Suppressor macrophage (primary cell): ENCODE results near the gene COL4A2.

Source experiments
- DNase-seq, 4 experiments: peaks; one replicate each; pipeline ENCODE4 v3.0.0-alpha.2; 2020 to 2022

The COL4A2 gene

DNA sequence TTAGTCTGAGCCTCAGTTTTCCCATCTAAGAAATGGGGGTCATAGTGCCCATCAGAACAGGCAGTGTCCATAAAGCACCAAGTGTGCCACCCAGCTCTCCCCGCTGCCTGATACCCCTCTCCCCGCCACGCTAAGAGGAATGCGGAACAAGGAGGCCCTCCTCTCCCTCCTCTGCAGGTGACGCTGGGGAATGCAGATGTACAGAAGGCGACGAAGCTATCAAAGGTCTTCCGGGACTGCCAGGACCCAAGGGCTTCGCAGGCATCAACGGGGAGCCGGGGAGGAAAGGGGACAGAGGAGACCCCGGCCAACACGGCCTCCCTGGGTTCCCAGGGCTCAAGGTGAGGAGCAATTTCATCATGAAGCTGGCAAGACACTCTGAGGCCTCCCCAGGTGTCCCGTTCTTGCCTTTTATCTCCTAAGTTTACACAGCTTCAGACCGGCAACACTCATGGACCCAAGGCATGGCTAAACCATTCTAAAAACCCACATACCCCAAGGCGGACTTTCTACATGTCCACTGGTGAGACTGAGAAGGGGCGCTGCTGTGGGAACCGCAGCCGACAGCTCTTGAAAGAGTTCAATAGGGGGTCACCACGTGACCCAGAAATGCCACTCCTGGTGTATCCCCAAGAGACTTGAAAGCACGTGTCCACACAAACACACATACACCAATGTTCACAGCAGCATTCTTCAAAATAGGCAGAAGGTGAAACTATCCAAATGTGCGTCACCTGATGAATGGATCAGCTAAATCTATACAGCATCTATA, 151.7 kb downstream of the COL4A2 start:
- peak in 1 of 4 experiments; percentile 8 for DNase-seq

- peak in 1 of 4 experiments; percentile 1 for DNase-seq
Observed at GRCh38 chr13:110462091-110462490, 155.0 kb downstream of the COL4A2 start.

- peak in 2 of 4 experiments; percentile 32 to 66 for DNase-seq
Observed at GRCh38 chr13:110463156-110463555, 156.1 kb downstream of the COL4A2 start.

- peak; percentile 84 to 94 (median 91) for DNase-seq
Observed at GRCh38 chr13:110463871-110464510, 156.9 kb downstream of the COL4A2 start.

- DNase-seq: peak; percentile 63 to 85 (median 70)
Observed at GRCh38 chr13:110464556-110465333, 157.7 kb downstream of the COL4A2 start.

- no peak for DNase-seq
Observed at GRCh38 chr13:110465696-110466095, 158.6 kb downstream of the COL4A2 start.

DNA sequence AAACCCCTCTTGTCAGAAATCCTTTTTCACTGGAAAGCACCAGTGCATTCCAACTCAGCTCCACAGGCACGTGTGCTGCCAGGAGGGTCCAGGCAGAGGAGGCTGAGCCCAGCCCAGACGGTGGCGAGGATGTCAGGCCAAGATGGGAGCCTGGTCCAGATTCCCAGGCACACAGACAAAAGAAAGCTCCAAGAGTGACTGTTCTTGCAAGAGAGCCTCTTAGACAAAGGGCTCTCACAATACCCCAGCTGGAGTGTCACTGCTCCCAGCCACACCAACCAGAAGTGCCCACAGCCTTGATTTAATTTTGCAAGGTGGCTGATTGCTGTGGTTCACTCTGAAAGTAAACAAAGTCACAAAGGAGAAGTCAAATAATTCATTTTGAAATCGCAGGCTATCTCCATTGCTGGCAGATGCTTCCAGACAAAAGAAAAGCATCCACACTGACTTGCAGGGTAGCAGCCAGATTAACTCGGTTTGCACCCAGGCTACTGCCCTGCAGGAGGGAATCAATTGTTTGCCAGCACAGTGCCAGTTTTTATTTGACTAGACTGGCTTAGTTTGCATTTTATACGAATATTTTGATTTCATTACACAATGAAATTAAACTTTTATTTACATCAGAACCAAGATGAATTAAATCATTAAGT, 159.3 kb downstream of the COL4A2 start:
- peak in 1 of 4 experiments; percentile 46 for DNase-seq

GRCh38 chr13:110467516-110468110, 160.5 kb downstream of the COL4A2 start:
- peak in 3 of 4 experiments; percentile 39 to 66 (median 47) for DNase-seq

GRCh38 chr13:110468986-110469495, 162.0 kb downstream of the COL4A2 start:
- DNase-seq: no peak

DNA sequence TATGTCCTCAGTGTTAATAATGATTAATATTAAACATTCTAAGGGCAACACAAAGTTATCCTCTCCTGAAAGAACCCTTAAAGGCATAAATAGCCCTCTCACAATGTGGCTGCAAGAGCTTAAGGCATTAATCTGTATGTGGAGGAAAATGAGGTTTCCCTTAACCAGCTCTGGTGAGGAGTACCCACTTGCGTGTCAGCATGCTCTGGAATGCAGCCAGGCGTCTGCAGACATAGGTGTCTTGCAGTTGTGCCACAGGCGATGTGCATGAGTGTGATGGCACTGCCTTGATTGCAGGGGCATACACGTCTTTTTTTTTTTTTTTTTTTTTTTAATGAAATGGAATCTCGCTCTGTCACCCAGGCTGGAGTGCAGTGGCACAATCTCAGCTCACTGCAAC, 162.5 kb downstream of the COL4A2 start:
- no peak for DNase-seq

DNA sequence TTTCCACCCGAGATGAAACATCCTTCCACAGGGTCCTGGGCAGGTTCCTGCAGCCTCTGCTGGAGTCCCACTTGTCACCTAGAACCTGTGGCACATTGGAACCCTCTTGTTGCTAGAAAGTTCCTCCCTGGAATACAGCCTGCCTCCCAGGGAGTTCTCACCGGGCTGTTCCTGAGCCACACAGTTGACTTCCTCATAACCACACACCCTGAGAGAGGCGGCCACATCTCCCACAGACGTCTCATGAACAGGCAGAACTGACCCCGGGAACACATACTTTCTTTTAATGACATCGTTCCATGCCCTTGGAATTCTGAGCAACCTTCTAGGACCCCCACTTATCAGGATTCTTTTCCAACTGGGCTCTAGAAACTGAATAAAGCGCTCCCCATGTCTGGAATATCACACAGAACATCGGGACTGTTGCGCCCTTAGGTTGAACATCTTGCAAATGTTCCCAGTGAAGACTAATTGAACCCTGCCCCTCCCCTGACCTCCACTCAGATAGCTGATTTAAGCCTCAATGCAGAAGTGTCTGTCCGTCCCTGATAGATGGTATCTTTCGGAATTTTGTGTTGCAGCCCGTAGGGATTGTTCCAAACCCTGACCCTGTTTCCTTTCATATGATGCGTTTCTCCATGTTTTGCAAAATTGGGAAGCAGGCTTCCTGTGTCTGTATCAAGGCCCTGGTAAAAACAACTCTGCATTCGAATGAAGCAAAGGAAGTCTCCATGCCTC, 163.4 kb downstream of the COL4A2 start:
- peak; percentile 62 to 81 (median 78) for DNase-seq

DNA sequence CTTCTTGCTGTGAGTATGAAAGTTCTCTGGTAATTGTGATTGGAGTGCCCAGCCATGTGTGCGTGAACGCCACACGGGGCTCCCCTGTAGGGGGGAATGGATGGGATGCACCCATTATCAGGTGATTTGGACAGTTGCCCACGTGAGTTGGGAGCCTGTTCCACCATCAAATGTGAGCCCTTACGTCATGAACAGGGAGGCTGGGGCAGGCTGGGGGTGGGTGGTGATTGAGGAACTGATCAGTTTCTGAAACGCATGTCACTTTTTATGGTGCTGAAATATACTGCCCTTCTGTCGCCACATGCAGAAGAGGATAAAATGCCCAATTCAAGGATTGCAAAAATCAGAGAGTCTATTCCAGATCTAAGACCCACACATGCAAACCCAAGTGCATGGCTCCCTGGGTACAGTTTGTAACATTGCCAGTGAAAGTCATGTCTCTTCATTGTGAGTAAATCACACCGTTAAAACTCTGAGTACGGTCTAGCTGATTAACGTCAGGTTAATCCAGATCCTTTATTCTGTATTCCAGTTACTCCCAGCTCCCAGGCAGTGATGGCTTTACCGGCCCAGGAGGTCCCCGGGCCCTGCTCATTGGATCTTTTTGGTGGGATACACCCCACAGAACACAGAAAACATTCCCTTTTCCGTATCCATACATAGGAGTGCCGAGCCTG, 164.2 kb downstream of the COL4A2 start:
- peak; percentile 80 to 90 (median 90) for DNase-seq

- peak; percentile 91 to 98 (median 96) for DNase-seq
Observed at GRCh38 chr13:110471833-110472162, 164.7 kb downstream of the COL4A2 start.

DNA sequence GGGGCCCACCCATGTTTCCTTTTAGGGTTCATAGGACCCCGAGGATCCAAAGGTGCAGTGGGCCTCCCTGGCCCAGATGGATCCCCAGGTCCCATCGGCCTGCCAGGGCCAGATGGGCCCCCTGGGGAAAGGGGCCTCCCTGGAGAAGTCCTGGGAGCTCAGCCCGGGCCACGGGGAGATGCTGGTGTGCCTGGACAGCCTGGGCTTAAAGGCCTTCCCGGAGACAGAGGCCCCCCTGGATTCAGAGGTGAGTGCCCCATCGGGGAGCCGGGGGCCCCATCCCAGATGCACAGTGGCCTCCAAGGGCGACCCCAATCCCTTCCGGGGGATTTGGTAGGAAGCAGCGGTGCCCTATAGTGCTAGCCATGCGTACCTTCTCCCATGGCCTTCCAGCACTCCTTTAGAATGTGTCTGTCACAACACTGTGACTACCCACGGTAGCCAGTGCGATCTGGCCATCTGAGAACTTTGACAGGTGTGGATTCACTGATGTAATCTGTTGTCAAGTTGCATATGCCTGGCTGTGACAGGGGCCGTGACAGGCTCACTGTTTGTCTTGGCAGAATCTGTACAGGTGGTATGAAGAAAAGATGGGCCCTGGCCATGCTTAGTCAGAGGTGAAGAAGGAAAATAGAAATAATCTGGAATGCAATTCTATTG, 165.9 kb downstream of the COL4A2 start:
- no peak for DNase-seq

- no peak for DNase-seq
Observed at GRCh38 chr13:110474713-110475112, 167.6 kb downstream of the COL4A2 start.

DNA sequence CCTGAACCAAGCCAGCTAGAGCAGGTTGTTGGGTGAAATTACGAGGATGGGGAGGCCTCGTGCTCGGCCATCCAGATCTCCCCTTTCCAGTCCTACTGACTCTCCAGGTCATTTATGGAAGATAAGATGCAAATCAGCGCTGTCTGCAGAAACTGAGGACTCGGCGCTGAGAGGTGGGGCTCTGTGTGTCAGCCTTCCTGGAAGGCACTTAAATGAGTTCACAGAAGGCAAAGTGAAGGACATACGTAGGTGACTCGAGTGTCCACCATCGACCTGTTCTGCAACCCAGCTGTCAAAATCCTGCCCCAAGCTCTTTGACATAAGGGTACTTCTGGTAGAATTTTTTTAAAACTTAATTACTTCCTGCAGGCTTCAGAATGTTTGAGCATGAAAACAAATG, 168.0 kb downstream of the COL4A2 start:
- no peak for DNase-seq

- no peak for DNase-seq
Observed at GRCh38 chr13:110475550-110476219, 168.6 kb downstream of the COL4A2 start.

- no peak for DNase-seq
Observed at GRCh38 chr13:110476220-110476617, 169.1 kb downstream of the COL4A2 start.

DNA sequence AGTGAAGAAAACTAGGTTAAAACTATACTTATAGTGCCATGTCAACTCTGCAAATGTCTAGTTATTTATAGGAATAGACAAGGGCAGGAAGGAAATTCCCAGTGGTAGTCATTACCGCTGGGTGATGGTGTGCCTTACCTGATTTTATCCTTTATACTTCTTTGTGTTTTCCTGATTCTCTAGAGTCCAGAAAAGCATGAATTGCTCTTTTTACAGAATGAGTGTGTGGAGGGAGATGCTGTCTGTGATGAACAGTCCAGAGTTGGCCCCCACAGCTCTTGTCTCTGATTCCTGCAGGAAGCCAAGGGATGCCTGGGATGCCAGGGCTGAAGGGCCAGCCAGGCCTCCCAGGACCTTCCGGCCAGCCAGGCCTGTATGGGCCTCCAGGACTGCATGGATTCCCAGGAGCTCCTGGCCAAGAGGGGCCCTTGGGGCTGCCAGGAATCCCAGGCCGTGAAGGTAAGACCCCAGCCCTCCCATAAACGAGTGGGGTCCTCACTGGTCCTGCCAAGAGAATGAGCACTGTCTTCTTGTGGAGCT, 170.7 kb downstream of the COL4A2 start:
- no peak for DNase-seq
